Measurements from ENCODE around the gene DUSP22.

DUSP22 gene

GRCh38 chr6:309947-310346 lies 17.7 kb downstream of the DUSP22 start:
- no peak for DNase-seq (ENCODE audit: low read depth)

- DNase-seq (ENCODE audit: low read depth) = no peak
Measured at GRCh38 chr6:310671-311070, 18.4 kb downstream of the DUSP22 start.

DNA sequence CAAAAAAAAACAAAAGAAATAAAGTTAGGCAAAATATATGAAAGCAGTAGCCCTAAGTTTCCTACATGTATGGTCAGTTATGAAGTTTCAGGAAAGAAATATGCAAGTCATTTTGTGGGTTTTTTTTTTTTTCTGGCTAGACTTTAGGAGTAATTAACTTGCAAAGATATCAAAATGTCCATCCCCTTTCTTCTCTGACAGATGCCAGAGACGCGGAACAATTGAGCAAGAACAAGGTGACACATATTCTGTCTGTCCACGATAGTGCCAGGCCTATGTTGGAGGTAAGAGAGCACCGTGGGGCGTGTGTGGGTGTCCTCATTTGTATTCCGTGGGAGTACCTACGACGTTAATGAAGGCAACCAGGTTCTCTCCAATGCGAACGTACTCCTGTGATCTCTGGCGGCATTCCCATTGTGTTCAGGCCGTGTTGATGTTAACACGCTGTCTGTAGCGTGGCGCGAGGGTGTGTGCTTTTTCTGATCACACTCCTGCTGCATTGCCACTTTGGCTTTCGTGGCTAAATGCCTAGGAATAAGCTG lies 19.5 kb downstream of the DUSP22 start:
- no peak for DNase-seq (ENCODE audit: low read depth)

DNA sequence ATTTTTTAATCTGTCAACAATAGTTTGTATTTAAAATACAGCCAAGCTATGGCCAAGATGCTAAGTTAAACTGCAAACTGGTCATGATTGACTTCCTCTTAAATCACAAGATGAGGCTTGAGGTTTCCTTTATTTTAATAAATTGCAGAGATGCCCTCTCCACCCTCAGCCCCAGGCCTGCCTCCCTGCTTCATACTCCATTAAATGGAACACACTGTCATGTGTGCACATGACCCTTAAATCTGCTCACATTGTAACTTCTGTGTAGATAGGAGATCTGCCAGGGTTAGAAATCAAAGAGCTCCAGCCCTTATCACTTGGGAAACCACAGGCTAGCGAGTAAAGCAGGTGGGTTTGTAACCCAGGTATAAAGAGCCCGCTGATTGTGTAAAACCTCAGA lies 20.8 kb downstream of the DUSP22 start:
- DNase-seq (ENCODE audit: low read depth) = no peak

DNA sequence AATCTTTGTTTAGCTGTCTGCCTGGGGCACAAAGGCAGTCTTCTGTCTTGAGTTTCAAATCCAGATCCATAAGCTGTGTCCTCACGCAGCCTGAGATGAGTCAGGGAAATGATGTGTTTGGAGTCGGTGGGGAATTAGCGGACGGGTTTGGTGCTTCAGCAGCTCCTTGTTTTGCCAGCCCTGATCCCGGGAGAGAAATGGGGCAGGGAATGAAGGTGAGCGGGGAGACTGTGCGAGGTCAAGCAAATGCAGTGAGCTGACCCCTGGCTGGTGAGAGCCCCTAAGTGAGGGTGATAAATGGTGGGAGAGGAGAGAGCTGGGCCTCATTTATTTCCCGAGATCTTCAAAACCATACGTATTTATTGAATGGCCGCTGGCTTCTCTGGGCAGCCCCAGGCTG lies 21.6 kb downstream of the DUSP22 start:
- no peak for DNase-seq (ENCODE audit: low read depth)

GRCh38 chr6:314377-314776 lies 22.1 kb downstream of the DUSP22 start:
- no peak for DNase-seq (ENCODE audit: low read depth)

- no peak for DNase-seq (ENCODE audit: low read depth)
Measured at GRCh38 chr6:315226-315625, 22.9 kb downstream of the DUSP22 start.

DNA sequence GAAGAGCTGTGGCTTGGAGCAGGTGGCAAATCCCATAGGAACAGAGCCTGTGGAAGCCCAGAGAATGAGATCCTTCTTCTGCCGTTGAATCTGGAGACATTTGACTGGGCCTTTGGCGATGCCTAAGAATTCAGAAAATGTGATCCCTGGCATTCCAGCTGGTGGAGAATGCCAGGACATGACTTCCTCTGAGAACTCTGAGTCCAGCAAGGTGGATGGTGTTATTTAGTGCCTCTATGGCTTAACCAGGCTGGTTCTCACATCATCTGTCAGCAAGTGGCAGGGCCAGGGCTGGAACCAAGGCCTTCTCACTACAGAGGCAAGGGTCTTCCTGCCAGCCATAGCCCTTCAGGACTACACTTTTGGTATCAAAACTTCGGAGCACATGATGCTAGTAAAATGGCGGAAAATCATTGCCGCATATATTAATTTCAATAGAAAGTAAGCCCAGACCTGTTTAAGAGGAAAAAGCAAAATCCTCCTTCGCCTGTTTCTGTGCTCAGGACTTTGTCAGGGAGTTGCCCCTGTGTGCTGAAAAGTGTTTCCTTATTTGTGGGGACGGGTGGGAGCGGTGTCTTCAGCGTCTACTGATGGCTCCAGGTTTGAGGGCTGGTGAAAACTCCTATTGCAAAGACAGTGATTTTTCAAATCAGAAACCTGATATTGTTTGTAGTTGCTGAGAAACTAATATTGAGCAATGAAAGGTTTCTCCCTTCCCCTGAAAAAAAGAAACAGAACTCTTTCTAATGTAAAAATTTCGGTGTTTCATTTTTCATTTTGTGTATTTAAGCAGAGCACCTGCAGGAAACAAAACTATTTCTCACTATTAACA lies 23.9 kb downstream of the DUSP22 start:
- DNase-seq (ENCODE audit: low read depth) = no peak

DNA sequence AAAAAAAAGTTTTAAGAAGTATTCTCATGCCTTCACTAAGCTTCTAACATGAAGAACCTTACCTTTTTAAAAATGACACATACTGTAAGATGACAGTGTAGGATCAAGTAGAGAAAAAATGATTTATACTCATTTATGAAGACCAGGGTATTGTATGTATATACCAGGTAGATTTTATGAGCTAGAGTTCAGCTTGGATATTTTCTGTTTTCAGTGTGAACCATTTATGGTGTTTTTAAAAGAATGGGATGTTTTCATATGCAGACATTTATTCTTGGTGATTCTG lies 24.4 kb downstream of the DUSP22 start:
- DNase-seq (ENCODE audit: low read depth) = no peak

- no peak for DNase-seq (ENCODE audit: low read depth)
Measured at GRCh38 chr6:317060-317447, 24.8 kb downstream of the DUSP22 start.

GRCh38 chr6:317448-318144 lies 25.3 kb downstream of the DUSP22 start:
- no peak for DNase-seq (ENCODE audit: low read depth)

- no peak for DNase-seq (ENCODE audit: low read depth)
Measured at GRCh38 chr6:318243-318890, 26.1 kb downstream of the DUSP22 start.

- no peak for DNase-seq (ENCODE audit: low read depth)
Measured at GRCh38 chr6:319177-320131, 27.2 kb downstream of the DUSP22 start.

GRCh38 chr6:320351-321157 lies 28.3 kb downstream of the DUSP22 start:
- DNase-seq (ENCODE audit: low read depth) = no peak

GRCh38 chr6:321158-321438 lies 28.8 kb downstream of the DUSP22 start:
- no peak for DNase-seq (ENCODE audit: low read depth)

DNA sequence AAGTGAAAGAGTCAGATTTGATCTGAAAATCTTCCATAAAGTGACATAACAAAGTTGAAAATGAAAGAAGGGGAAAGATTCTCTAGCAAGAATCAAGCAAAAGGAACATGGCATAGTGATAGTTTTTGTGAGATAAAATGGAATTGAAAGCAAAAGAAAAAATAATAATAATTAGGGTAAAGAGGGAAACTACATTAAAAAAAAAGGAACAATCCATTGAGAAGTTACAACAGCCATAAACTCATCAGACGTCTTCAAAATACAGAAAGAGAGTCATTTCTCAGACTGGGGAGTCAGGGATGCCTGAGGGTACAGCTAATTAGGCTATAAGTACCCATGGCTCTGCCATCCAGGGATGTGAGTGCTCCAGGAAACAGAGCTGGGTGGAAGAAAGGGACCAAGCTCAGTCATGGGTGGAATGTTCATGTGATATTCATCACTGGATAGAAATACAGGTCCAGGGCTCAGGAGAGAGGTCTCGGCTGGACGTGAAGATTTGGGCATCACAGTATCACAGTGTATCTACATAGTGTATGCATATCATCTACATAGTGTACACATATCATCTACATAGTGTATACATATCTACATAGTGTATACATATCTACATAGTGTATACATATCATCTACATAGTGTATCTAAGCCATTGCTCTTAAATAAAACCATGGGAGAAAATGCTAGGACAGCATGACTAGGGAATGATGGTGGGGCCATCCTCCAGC lies 29.4 kb downstream of the DUSP22 start:
- DNase-seq (ENCODE audit: low read depth) = no peak

DNA sequence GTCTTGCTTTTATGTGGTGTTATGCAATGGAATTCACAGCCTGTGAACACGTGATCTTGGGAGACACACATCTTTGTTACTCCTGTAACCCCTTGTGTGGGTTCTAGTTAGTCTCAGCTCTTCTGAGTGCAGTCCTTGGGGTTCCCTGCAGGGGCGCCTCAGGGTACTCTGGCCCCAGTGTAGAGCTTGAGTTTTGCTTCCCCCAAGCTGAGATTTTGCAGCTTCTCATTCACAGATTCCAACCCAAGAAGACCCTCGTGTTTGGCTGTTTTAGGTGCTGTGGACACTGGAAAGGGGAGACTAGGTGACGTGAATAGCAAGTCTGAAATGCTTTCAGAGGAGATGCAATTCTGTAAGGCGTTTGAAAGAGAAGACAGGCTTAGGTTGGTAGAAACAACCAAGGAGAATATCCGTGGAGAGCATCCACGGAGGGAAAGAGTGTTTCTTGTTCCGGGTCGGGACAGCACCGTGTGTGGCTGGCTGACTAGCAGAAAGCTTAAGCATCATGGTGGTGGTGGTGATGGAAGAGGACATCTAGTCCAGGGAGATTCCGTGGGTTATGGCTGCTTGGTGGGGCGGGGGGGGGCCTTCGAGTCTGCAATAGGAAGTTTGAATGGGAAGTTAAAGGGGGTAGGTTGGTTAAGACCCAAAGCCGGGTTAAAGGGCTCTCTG lies 30.1 kb downstream of the DUSP22 start:
- no peak for DNase-seq (ENCODE audit: low read depth)

DNA sequence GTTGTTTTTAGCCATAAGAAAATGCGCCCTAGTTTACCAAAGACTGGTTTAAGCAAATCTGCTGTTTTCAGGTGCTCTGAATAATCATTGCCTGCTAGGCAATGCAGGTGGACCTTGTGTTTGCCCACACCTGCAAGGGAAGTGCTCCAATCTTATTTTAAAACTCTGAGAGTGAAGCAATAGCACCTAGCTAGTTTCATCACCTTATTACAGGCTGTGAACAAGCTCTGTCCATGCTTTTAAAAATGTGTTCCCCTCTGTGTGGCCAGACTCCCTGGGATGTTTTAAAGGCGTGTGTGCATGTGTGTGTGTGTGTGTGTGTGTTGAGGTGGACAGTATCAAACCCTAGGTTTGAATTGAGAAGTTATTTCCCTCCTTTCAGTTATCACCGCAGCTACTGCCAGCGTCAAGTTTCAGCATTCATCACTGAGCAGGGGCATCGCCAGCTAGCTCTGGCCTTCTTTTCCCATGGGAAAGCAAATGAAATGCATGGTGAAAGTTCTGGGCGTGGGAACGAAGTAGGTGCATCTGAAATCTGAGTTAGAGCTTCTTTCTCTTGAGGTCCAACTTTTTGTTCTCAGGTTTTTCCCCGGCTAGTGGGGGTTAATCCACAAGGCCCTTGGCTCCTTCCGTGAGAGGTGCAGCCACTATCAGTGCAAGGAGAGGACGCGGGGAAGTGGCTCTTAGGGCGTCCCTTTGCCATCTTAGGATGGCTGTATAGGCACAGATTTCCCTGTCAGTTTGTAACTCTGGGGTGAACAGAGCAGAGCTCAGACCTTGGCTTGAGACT lies 30.8 kb downstream of the DUSP22 start:
- DNase-seq (ENCODE audit: low read depth) = no peak

GRCh38 chr6:323730-324088 lies 31.4 kb downstream of the DUSP22 start:
- no peak for DNase-seq (ENCODE audit: low read depth)
